Cardiac muscle cell (in vitro differentiated cells and primary cell): ENCODE measurements around the gene RHBDD1. TPM values are rescaled to one million over a fixed set of nuclear protein-coding genes. Genes with fewer than 3 reads are reported as not detected.

Source experiments
- DNase-seq, 2 donors: peaks; one replicate each; pipeline versions ENCODE4 v3.0.0 to v3.0.0-alpha.2; 2010 to 2017; ENCODE audit warnings: low read depth in 1 of 2, low spot score in 1 of 2
- H3K27ac ChIP-seq: fragments of 200-600 bp; sonication (generic); 2 replicates; pipeline ENCODE4 v1.5.1; 2016
- H3K27me3 ChIP-seq: fragments of 200-600 bp; sonication (generic); 2 replicates; pipeline ENCODE4 v1.6.0; 2016; ENCODE audit warnings: control low read depth
- H3K36me3 ChIP-seq: fragments of 200-600 bp; sonication (generic); 2 replicates; pipeline ENCODE4 v1.5.1; 2016; ENCODE audit warnings: control low read depth
- H3K4me1 ChIP-seq: fragments of 200-600 bp; sonication (generic); 2 replicates; pipeline ENCODE4 v1.8.1; 2017; ENCODE audit warnings: low read depth, mild to moderate bottlenecking, mixed run types
- H3K4me3 ChIP-seq: fragments of 200-600 bp; sonication (generic); 2 replicates; pipeline ENCODE4 v1.5.1; 2016; ENCODE audit warnings: mild to moderate bottlenecking
- H3K9me3 ChIP-seq: fragments of 200-600 bp; sonication (generic); 2 replicates; pipeline ENCODE4 v1.5.1; 2017; ENCODE audit warnings: low read depth, mild to moderate bottlenecking, control low read depth
- CTCF ChIP-seq: IDR thresholded peaks from 2 replicates; pipeline ENCODE4 v1.5.1; 2012; ENCODE audit warnings: low read depth, mild to moderate bottlenecking, low read length
- polyA plus RNA-seq: library from polyadenylated mRNA; unstranded; fragments of >200 nt; fragmentation: Nextera tagmentation; extraction: Ambion mirVana; gene quantifications from 2 replicates; pipeline ENCODE4 v1.2.1, GENCODE V29; 2016
- total RNA-seq: library from RNA; depleted of rRNA; stranded (reverse); fragments of >200 nt; gene quantifications from 2 replicates; pipeline ENCODE4 v1.2.3, GENCODE V29; 2016

Gene RHBDD1
- total and polyA plus RNA-seq, 2 experiments from 2014 or later = 6.3 to 12.9 TPM

- Histone ChIP-seq H3K27me3 (no peaks in the 10 kb centered on the region), H3K4me3 (peak overlapping the region; percentile 92), H3K4me1 (peaks cover 3% of the 10 kb centered on the region), H3K9me3 (no peaks in the 10 kb centered on the region), H3K36me3 (no peaks in the 10 kb centered on the region), H3K27ac (no peak overlapping the region)
- no peak for TF ChIP-seq CTCF
- peak; percentile 86 to 94 for DNase-seq
These were observed 34.7 kb upstream of the RHBDD1 start for GRCh38 chr2:226800941-226801784.

GRCh38 chr2:226802573-226802972, 33.3 kb upstream of the RHBDD1 start:
- no peak overlapping the region for H3K27ac ChIP-seq
- no peaks in the 10 kb centered on the region for H3K9me3 ChIP-seq
- H3K4me1 ChIP-seq = peaks cover 3% of the 10 kb centered on the region
- H3K27me3 ChIP-seq = no peaks in the 10 kb centered on the region
- peak; percentile 79 to 93 for DNase-seq
- H3K36me3 ChIP-seq = no peaks in the 10 kb centered on the region
- no peak overlapping the region for H3K4me3 ChIP-seq
- TF ChIP-seq CTCF = peak; percentile 65

- H3K36me3 ChIP-seq = no peaks in the 10 kb centered on the region
- no peaks in the 10 kb centered on the region for H3K27me3 ChIP-seq
- DNase-seq = no peak
- no peak overlapping the region for H3K4me3 ChIP-seq
- no peaks in the 10 kb centered on the region for H3K9me3 ChIP-seq
- peaks cover 3% of the 10 kb centered on the region for H3K4me1 ChIP-seq
- no peak overlapping the region for H3K27ac ChIP-seq
- no peak for TF ChIP-seq CTCF
These were observed 32.4 kb upstream of the RHBDD1 start for GRCh38 chr2:226803410-226803809.

- no peaks in the 10 kb centered on the region for H3K27me3 ChIP-seq
- H3K4me1 ChIP-seq = no peaks in the 10 kb centered on the region
- H3K27ac ChIP-seq = no peak overlapping the region
- no peaks in the 10 kb centered on the region for H3K9me3 ChIP-seq
- H3K4me3 ChIP-seq = no peak overlapping the region
- DNase-seq = no peak
- H3K36me3 ChIP-seq = no peaks in the 10 kb centered on the region
- peak; percentile 45 for TF ChIP-seq CTCF
These were observed 22.6 kb upstream of the RHBDD1 start for GRCh38 chr2:226813148-226813701.

GRCh38 chr2:226818930-226819329, 16.9 kb upstream of the RHBDD1 start:
- DNase-seq = no peak
- Histone ChIP-seq H3K36me3 (no peaks in the 10 kb centered on the region), H3K4me3 (no peak overlapping the region), H3K9me3 (no peaks in the 10 kb centered on the region), H3K27me3 (no peaks in the 10 kb centered on the region), H3K27ac (no peak overlapping the region), H3K4me1 (no peaks in the 10 kb centered on the region)
- TF ChIP-seq CTCF = no peak
